ENCODE results near the gene BRINP2. TPM values are rescaled to one million over a fixed set of nuclear protein-coding genes. Genes with fewer than 3 reads are reported as not detected.

Gene BRINP2
- total and polyA plus RNA-seq, 7 donors: 0.09 to 1.4 (median 0.14) TPM; not detected in 4

DNA sequence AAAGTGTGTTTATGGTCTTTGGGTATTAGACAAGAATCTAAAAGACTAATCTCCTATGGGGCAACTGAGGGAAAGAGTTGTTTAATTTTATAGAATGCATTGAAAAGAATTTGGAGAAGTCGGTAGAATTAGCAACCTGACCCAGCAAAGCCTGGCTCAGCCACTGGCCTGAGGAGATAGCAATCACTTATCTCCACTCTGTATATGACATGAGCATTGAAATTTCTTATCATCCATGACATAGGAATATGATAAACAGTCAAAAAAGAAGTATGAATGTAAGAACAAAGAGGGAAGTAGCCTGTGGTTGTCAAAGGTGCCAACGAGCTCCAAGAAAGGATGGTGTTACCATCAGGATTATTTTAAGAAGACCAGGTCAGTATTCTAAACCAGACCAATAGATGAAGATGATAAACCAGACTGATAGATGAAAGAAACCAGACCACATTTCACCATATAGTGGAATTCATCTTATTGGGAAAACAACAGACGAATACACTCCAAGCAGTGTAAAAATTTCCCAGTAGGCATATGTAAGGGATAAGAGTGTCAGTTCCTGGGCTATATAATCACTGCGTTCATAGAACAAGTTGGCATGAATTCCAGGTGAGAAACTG, 42.0 kb upstream of the BRINP2 start:
- 75 to 82% methylated on average over 4 of the region's 4 CpGs for WGBS, 2 donors
- no peak for DNase-seq
- intact Hi-C loops (cut with DNase I): no loop called here

GRCh38 chr1:177130451-177130945, 40.3 kb upstream of the BRINP2 start:
- Histone ChIP-seq H3K9me3 (no peaks in the 10 kb centered on the region), H3K27me3 (no peaks in the 10 kb centered on the region), H3K4me3 (no peak overlapping the region), H3K4me1 (no peaks in the 10 kb centered on the region), H3K36me3 (no peaks in the 10 kb centered on the region), H3K27ac (no peak overlapping the region)
- no peak for TF ChIP-seq POLR2AphosphoS5 (IDR thresholded peaks at IDR 0.05)
- no peak for TF ChIP-seq POLR2A (IDR thresholded peaks at IDR 0.05)
- TF ChIP-seq, protein P1, sequence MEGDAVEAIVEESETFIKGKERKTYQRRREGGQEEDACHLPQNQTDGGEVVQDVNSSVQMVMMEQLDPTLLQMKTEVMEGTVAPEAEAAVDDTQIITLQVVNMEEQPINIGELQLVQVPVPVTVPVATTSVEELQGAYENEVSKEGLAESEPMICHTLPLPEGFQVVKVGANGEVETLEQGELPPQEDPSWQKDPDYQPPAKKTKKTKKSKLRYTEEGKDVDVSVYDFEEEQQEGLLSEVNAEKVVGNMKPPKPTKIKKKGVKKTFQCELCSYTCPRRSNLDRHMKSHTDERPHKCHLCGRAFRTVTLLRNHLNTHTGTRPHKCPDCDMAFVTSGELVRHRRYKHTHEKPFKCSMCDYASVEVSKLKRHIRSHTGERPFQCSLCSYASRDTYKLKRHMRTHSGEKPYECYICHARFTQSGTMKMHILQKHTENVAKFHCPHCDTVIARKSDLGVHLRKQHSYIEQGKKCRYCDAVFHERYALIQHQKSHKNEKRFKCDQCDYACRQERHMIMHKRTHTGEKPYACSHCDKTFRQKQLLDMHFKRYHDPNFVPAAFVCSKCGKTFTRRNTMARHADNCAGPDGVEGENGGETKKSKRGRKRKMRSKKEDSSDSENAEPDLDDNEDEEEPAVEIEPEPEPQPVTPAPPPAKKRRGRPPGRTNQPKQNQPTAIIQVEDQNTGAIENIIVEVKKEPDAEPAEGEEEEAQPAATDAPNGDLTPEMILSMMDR (IDR thresholded peaks at IDR 0.05): no peak
- TF ChIP-seq EP300 (IDR thresholded peaks at IDR 0.05): no peak
- intact Hi-C loops (cut with DNase I): no loop called here
- no peak for DNase-seq
- 76 to 84% methylated on average over 5 of the region's 5 CpGs for WGBS, 2 donors

More for the DNA sequence above, 42.0 kb upstream of the BRINP2 start:
- no peaks in the 10 kb centered on the region for H3K27me3 ChIP-seq
- no peak for TF ChIP-seq POLR2A (IDR thresholded peaks at IDR 0.05)
- TF ChIP-seq EP300 (IDR thresholded peaks at IDR 0.05): no peak
- TF ChIP-seq, protein P1 (IDR thresholded peaks at IDR 0.05): no peak
- TF ChIP-seq POLR2AphosphoS5 (IDR thresholded peaks at IDR 0.05): no peak
- no peaks in the 10 kb centered on the region for H3K4me1 ChIP-seq
- no peak overlapping the region for H3K27ac ChIP-seq
- no peak overlapping the region for H3K4me3 ChIP-seq
- no peaks in the 10 kb centered on the region for H3K9me3 ChIP-seq
- no peaks in the 10 kb centered on the region for H3K36me3 ChIP-seq

GRCh38 chr1:177131723-177132122, 39.0 kb upstream of the BRINP2 start:
- intact Hi-C loops (cut with DNase I): no loop called here
- Histone ChIP-seq H3K4me3 (no peak overlapping the region), H3K27ac (no peak overlapping the region), H3K36me3 (no peaks in the 10 kb centered on the region), H3K4me1 (no peaks in the 10 kb centered on the region), H3K9me3 (no peaks in the 10 kb centered on the region), H3K27me3 (no peaks in the 10 kb centered on the region)
- DNase-seq: no peak
- WGBS, 2 donors: 63 to 64% methylated on average over 4 of the region's 4 CpGs
- no peak for TF ChIP-seq EP300 (IDR thresholded peaks at IDR 0.05)

DNA sequence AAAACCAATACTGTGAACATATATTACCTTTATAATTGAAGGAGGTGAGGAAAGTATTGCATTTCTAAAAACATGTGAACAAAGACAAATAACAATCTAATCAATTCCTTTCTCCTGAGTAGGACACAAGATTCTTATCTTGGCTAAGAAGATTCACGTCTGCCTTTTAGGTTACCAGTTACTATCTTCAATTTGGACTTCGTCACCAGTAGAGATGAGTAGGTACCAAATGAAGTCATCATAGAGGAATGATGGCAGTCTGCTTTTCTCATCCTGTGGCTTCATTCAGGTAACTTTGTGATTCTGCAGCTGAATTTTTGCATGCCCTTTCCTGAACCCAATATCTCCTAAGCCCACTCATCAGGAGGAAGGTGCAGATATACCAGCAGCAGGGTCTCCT, 38.6 kb upstream of the BRINP2 start:
- Histone ChIP-seq H3K27me3 (no peaks in the 10 kb centered on the region), H3K9me3 (no peaks in the 10 kb centered on the region), H3K27ac (no peak overlapping the region), H3K36me3 (no peaks in the 10 kb centered on the region), H3K4me3 (no peak overlapping the region), H3K4me1 (no peaks in the 10 kb centered on the region)
- WGBS, 2 donors: 78 to 82% methylated on average over 2 of the region's 2 CpGs
- TF ChIP-seq, protein P1 (IDR thresholded peaks at IDR 0.05): no peak
- TF ChIP-seq POLR2AphosphoS5 (IDR thresholded peaks at IDR 0.05): no peak
- no peak for TF ChIP-seq EP300 (IDR thresholded peaks at IDR 0.05)
- no peak for DNase-seq
- intact Hi-C loops (cut with DNase I): no loop called here

- no peak for DNase-seq
- no peaks in the 10 kb centered on the region for H3K27me3 ChIP-seq
- WGBS, 2 donors: 73 to 88% methylated on average over 4 of the region's 4 CpGs
- H3K4me1 ChIP-seq: no peaks in the 10 kb centered on the region
- intact Hi-C loops (cut with DNase I): no loop called here
- no peaks in the 10 kb centered on the region for H3K9me3 ChIP-seq
- TF ChIP-seq EP300 (IDR thresholded peaks at IDR 0.05) (no peak), POLR2A (IDR thresholded peaks at IDR 0.05) (no peak), POLR2AphosphoS5 (IDR thresholded peaks at IDR 0.05) (no peak)
- TF ChIP-seq, protein P1 (IDR thresholded peaks at IDR 0.05): no peak
- no peak overlapping the region for H3K27ac ChIP-seq
- H3K36me3 ChIP-seq: no peaks in the 10 kb centered on the region
- H3K4me3 ChIP-seq: no peak overlapping the region
Observed at GRCh38 chr1:177133977-177134538, 36.7 kb upstream of the BRINP2 start.

Measured in sigmoid colon (tissue), 7 donors.